GM19239 (cell line): ENCODE results near the gene MCC.
A peak's percentile ranks its signal among the peaks of the same experiment; 100 is the strongest.

Experiments used
- DNase-seq: peaks from one replicate; pipeline ENCODE4 v3.0.0; 2011; ENCODE audit warnings: low spot score; ENCODE audit not compliant: insufficient read length
- FAIRE-seq: peaks from 2 replicates; lab custom pipeline; 2011; peaks lifted over from hg19 to GRCh38; lab: Jason Lieb, UNC

Gene MCC

DNA sequence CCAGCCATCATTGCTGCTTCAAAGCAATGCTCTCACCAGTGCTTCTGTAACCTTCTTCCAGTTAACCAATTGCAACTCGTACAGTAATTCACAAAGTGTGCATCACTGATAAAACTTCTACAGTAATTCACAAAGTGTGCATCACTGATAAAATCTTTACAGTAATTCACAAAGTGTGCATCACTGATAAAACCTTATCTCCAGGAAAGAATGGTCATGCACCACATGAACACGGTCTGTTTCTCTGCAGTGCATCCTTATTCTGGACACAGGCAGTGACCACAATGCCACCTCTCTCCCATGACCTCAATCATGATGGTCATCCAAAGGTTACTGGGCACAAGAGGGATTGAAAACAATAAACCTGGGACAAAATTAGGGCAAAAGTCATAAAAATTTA is 207.1 kb downstream of the MCC start:
- FAIRE-seq (peak; percentile 11), DNase-seq (no peak)

DNA sequence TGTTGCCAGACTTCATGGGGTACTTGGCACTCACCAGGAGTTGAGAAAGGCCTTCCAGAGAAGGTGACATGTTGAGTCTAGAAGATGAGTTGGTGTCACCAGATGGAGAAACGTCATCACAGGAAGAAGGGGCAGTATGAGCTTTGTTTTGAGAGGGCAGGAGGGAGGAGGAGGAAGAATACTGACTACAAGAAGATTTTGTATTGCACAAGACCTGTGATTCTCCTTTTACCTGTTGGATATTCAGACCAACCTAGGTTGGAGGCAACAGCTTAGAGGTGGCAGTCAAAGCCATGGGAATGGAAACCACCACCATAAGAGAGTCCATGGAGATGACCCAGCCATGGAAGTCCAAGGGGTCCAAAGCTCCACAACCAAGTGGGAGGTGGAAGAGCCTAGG is 207.7 kb downstream of the MCC start:
- DNase-seq: no peak
- FAIRE-seq: no peak

DNA sequence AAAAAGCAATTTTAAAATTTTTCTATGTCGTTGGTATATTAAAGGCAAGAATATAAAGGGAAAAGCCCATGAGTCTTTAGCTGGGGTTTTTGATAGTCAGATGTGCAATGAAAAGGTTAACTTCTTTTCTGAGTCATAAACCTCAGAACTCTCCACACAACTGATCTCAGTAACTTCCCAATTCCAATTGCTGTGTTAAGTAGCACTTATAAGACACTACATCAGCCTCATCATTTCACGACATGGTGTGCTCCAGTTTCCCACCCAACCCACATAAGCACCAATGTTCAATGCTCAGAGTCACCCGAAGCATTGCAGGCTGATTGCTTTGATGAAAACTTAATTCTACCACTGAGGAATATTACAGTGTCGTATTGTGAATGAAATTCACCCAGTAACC is 209.3 kb downstream of the MCC start:
- FAIRE-seq (no peak), DNase-seq (no peak)

DNA sequence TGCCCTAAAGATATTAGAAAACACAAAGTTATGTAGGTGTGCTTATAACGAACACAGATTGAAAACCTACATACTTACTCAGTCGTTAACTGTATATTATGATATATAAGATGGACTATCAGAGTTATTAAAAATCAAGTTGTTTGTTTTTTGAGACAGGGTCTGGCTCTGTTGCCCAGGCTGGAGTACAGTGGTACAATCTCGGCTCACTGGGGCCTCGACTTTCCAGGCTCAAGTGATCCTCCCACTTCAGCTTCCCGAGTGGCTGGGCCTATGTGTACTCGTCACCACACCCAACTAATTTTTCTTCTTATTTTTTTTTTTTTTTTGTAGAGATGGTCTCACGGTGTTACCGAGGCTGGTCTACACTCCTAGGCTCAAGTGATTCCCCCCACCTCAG is 211.8 kb downstream of the MCC start:
- DNase-seq (no peak), FAIRE-seq (no peak)

DNA sequence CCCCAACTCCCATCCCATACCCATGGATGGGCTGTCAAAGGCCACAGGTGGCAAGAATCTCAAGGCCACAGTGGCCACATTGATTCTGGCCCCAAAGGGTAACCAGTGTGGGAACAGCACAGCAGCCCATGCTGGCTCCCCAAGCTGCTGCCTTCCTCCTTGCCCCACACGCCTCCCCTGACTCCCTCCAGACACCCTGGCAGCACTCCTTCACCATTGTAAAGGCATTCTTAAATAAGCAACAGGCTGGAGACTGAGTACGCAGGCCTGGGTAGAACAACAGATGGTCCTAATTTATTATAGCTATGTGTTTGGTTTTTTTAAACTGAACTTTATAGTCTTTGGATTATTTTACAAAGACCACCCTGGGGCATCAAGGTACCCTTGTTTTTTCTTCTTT is 212.3 kb downstream of the MCC start:
- no peak for DNase-seq
- no peak for FAIRE-seq

DNA sequence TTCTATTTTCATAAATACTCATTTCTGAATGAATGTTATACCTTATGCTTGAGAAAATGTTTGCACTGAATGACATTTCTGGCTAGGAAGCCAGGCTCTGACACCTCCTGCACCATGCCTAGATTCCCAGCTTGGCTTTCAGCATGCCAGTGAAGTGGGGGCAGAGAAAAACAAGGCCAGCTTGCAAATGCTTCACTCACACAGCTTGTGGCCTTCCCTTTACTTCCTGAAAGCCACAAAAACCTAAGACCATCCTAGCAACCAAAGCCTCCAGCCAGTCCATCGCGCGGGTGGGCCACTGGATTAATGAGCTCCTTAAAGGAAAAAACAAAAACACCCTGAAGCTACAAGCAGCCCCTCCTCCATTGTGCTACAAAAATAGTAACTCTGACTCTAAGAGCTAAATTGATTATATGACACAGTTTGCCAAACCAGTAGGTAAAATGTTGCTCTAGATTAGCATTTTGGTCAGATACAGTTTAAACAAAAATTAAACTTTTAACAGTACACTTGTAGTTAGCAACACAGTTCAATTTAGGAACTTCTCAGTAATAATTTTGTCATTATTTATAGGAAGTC is 213.3 kb downstream of the MCC start:
- no peak for FAIRE-seq
- DNase-seq: no peak

DNA sequence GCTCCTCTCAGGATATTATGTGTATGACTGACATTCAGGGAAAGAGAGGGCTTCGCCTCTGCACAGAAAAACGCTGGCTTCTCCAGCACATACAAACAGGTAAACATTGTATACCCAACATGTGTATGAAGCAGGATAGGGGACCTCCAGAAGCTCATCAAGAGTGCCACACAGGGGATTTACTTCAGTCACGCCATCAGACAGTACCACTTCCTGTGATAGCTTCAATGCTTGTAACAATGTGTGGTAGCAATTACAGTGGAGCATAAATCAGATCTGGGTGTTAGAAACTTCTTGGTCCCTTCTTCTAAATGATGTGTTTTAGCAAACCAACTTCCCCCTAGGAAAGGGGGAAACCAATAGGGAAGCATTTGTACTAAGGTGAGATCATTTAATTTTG is 214.3 kb downstream of the MCC start:
- FAIRE-seq: peak; percentile 4

DNA sequence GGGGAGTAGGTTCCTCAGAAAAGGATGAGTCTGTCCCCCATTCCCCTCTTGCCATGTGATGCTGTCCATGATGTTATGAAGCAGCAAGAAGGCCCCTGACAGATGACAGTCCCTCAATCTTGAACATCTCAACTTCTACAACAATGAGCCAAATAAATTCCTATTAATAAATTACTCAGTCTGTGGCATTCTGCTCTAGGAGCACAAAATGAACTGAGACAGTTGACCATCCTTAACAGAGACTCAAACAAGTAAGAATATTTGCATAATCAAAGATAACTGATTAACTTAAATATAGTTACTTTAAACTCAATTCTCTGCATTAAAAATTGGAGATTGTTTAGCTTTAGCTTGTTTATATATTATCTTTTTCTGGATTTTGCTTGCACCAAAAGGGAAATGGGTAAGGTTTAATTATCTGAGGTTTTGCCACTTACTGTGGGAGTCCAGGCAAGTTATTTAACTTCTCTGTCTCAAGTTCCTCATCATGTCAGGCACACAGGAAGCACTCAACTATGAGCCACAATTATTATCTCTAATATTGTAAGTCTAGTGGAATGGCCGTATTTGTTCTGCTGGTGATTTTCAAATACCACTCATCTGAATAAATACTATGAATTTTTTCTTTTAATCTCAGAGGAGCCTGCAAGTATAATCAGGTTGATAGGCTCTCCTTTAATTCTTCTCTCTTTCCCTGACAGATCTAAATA is 216.4 kb downstream of the MCC start:
- FAIRE-seq (no peak), DNase-seq (no peak)

More for the DNA sequence above, 214.3 kb downstream of the MCC start:
- no peak for DNase-seq

DNA sequence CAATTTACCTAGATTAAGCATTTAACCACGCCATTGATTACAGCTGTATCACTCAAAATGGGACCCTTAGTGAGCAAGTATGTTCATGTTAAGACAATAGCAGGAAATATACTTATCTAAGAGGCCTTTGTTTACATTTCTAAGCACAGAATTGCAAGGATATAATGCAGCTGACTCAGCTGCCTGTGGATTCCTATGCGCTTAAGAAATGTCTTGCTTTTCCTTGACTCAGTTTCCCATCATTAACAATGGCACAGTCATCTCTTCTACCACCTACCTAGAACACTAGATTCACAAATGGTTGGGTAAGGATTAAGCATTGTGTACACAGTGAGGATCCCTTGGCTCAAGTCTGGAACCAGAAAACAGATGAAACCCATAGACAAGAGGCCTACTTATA is 217.2 kb downstream of the MCC start:
- DNase-seq: no peak
- FAIRE-seq: no peak

DNA sequence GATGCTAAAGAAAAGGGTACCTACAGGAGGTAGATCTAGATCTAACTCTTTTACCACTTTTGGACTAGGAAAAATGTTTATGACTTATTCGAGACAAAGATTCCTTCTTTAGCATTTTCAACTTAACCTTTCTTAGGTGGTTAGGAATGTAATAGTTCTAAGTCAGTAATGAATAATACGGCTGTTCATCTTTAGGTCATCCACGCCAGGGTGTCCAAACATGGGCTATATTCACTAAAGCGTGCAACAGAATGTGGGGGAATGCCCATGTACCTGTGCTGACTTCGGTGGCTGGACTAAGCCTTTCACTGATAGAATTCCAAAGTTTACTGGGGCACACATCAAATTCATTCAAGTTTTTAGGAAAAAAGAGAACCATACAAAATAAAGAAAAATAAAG is 218.2 kb downstream of the MCC start:
- FAIRE-seq: no peak
- DNase-seq: no peak

DNA sequence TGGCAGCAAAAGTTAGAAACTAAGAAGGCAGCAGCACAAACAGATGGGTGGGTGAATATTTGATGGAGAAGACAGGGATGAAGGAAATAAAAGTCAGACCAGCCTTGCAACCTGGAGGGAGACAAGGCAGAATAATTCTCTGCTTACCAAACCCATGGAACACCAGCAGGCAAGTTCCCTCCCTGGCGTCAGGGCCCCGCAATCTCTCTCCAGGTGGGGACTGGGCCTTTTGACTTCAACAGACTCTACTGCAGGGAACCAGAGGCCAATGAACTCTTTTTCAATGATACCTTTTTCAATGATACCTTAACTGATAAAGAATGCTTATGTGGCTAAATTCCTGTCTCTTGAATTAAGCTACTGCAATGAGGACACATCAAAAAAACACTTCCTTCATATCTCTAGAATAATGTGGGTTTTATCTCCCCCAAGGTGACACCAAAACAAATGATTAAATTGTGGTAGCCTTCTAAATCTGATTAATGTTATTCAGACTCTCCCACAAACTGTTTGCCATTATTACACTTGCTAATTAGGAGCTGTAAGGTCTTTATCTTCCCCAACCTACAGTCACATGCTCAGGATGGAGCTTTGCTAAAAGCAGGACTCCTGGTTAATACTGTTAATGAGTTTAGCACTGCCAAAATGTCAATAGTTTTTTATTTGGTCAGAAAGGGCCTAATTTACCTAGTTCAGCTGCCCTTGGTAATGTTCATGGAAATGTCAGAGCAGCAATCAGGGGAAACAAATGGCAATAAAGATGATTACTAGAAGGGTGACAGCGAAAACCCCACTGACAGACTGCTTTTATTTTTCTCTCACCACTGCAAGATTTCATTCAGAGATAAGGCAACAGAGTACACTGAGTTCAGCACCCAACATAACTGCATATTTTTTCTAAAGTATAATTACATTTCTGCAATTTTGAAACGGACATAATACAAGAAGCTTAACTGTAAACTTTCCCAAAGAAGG is 218.9 kb downstream of the MCC start:
- no peak for FAIRE-seq
- no peak for DNase-seq

DNA sequence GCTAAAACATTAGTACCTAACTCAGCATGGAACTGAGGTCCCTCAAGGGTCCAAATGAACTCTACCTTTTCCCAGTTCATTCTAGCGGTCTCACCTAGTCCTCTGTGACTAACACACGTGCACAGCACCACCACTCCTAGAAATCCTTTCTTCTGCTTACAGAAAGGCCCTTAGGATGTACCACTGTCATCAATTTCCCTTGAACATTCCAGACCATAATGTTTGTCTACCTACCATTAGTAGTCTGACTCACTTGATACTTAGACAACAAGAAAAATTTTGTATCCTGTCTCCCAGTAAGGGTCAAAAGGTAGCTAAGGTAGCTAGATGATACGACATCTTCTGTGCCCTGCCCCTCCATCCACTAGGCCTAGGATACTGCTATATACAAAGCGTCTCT is 220.0 kb downstream of the MCC start:
- DNase-seq (no peak), FAIRE-seq (no peak)

DNA sequence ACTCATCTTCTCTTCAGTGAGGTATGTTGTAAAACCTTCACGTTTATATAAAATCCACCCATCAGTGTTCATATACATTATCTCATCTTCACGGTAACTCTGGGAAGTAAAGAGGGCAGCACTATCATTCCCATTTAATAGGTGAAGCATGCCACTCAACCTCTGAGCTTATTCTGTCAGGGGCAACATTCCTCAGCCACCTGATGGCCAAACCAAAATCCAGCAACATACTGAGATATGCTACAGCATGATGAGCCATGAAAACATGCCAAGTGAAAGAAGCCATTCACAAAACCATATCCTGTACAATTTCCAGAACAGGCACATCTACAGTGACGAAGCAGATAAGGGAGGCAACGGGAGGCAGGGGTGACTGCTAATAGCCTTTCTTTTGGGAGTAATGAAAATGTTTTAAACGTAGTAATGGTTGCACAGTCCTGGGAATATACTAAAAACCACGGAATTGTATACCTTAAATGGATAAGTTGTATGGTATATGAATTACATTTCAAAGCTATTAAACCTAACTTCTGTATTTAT is 220.8 kb downstream of the MCC start:
- FAIRE-seq (no peak), DNase-seq (no peak)

DNA sequence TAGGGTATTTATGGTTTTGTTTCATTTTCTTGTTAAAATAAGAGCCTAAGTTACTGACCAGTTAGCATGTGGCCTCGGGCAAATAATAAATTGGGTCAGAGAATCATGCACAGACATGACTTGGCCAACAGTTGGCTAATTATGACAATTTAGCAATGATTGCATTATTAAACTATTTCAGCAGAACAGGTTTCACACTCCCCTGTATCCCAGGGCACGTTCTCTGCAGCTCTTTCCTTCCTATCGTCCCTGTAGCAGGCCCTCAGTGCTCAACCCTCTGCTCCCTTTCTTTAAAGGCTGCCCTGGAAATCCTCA is 221.4 kb downstream of the MCC start:
- DNase-seq: no peak
- FAIRE-seq: no peak

DNA sequence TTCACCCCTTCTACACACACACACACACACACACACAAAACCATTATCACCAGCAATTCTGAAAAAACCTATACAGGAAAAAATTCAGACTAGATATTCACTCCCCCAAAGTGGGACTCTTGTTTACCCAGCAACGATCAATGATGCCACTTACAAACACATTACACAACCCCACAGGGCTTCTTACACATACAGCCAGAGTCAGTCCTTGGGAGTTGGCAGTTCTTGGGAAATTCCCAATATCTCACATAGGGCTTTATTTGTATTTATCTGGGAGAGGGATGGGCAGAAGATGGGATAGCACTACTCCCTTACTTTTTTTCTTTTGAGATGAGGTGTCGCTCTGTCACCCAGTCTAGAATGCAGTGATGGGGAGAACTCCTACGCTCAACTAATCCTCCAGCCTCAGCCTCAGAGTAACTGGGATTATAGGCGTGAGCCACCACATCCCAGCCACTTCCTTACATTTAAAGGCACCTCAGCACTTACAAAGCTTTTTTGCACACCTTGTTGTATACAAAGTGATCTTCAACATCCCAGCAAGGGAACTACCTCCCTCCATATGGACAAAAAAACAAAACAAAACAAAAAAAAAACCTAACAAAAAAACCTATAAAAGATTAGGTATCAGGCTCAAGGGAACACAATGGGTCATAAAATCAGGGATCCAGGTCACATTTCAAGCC is 221.9 kb downstream of the MCC start:
- FAIRE-seq: no peak
- no peak for DNase-seq

DNA sequence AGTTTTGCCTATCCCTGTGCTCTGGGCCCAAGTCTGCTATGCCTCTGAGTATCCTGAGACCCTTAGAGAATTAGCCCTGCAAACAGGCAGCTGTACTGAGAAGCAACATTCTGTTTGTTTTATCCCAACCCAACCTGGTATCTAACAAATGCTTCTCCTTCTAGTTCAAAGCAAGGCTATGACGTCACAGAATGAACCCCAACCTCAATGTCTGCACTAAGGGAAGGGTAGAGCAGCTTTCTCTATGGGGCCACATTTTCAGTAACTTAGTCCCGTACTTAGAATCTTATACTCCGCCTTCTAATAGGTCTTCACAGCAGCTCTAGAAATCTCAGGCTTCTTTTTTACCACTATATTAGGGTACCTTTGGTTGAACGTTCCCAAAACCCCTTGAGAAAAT is 223.1 kb downstream of the MCC start:
- DNase-seq (no peak), FAIRE-seq (no peak)

DNA sequence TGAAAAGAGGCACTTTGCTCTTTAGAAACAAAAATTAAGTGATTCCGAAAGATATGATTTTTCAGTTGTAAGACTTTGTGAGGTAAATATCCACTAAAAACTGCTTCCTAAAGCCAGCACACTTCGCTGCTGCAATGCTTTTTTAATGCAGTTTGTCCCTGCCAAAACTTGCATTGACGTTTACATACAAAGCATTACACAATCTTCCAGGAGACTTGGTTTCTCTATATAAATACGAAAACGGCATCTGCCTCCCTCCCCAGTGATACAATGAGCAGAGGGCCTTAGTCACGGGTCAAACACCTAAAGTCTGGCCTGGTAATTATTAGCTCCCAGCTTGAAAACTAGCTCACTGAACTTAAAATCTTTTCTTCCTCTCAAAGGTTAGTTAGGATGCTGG is 224.2 kb downstream of the MCC start:
- DNase-seq (no peak), FAIRE-seq (no peak)

DNA sequence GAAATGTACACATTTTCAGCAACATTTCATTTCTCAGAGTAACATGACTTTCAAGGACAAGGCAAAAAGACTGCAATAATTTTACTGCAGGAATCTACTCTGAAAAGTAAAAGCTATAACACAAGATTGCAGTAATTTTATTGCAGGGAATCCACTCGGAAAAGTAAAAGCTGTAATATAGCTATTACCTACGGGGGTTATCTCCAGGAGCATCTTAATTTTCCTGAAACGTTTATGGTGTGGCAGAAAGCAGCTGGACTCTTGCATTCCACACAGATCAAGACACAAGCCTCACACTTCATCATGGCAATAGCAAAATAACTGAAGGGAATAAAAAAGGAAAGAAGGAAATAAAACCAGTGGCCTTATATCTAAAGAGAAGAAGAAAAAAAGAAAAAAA is 224.7 kb downstream of the MCC start:
- FAIRE-seq: no peak
- DNase-seq: no peak

DNA sequence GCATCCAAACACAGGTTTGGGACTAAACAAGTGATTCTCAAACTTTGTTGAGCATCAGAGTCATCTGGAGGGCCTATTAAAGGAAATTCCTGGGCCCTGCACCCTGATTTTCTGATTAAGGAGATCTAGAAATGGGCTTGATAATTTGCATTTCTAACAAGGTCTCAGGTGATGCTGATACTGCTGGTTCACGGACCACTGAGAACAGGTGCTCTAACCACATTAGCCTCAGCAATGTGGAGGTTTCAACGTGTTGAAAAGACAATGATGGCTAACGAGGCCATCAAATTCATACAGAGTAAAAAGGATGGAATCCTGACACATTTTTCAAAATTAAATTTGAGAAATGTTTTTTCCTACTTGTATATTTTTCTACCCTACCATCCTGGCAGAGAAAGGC is 225.6 kb downstream of the MCC start:
- DNase-seq: no peak
- no peak for FAIRE-seq

DNA sequence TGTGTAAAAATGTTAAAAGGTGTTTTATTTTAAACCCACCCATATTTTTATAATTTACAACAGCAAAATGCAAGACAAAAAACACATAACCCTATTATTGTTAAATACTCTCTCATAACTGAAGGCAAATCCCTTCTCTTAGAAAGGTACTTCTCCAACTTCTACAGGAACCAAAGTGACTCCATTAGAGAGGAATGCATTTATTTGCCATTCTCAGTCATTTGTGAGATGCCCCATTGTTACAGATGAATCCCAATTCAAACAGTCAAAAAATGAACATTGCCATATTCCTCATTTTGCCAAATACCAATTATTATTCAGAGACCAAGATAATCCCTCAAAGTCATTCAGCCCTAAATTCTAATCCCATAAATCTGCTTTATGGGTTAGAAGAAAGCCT is 229.2 kb downstream of the MCC start:
- DNase-seq: no peak
- FAIRE-seq: no peak

DNA sequence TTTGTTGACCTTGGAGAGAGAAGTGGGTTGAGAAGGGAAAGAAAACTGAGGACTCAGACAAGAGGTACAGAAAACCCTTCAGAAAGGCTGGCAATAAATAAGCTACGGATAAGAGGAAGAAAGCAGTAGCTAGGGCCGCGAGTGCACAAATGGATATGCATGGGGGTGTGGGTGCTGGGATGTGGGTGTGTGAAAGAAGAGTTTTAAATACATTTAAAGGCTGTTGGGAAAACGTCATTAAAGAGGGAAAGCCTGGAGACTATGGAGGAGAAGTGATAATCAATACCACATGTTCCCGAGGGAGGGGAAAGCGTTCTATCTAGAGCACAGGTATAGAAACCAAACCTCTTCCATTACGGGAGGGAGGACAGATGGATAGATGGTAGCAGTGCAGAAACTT is 230.7 kb downstream of the MCC start:
- DNase-seq (no peak), FAIRE-seq (no peak)
